ENCODE measurements around the gene UBL4B. TPM values are rescaled to one million over a fixed set of nuclear protein-coding genes. Genes with fewer than 3 reads are reported as not detected.

UBL4B gene
- total and polyA plus RNA-seq, 2 donors (not counting 1 experiment from before 2014, with no cell fraction given) = not detected

- Mint-ChIP-seq H3K27ac (no peak overlapping the region), H3K27me3 (peaks cover 53% of the 10 kb centered on the region), H3K9me3 (ENCODE audit: insufficient read depth) (no peaks in the 10 kb centered on the region), H3K4me1 (no peaks in the 10 kb centered on the region), H3K4me3 (no peak overlapping the region)
- H3K4me3 ChIP-seq (ENCODE audit: control extremely low read depth in 1 of 5, extremely low read depth in 1 of 5, insufficient read depth in 1 of 5, low read depth in 2 of 5, low read length in 4 of 5) = no peak overlapping the region
- 100% methylated on average over 1 of the region's 5 CpGs for WGBS (ENCODE audit: insufficient coverage)
- TF ChIP-seq CTCF (IDR thresholded peaks at IDR 0.05) = no peak
- no peak for TF ChIP-seq EZH2 (IDR thresholded peaks at IDR 0.05; ENCODE audit: borderline replicate concordance, insufficient read depth, low read depth, low read length, poor library complexity, severe bottlenecking)
- no peak overlapping the region for H3K9ac ChIP-seq (ENCODE audit: low read length)
- H2AFZ ChIP-seq (ENCODE audit: insufficient read depth, low read depth, low read length, poor library complexity, severe bottlenecking) = no peak overlapping the region
- no peak overlapping the region for H3K4me2 ChIP-seq (replicated peaks; ENCODE audit: low read depth, low read length, poor library complexity, severe bottlenecking)
- H3K27me3 ChIP-seq (replicated peaks in 1 of 4; ENCODE audit: control extremely low read depth in 1 of 4, control insufficient read depth in 3 of 4, insufficient read depth in 4 of 4, low read length in 3 of 4) = peaks cover 0 to 4% (median 1%) of the 10 kb centered on the region in 4 experiments
- ChIA-PET POLR2A (no interaction called here), CTCF (interaction anchor here (2.7 kb wide), 1 partner anchor 10 kb away, joined by 10 read pairs; no protein-coding TSS in a partner anchor)
- H3K4me1 ChIP-seq (ENCODE audit: control insufficient read depth in 2 of 2, insufficient read depth in 2 of 2, low read length in 2 of 2) = no peaks in the 10 kb centered on the region
- H4K20me1 ChIP-seq (ENCODE audit: control insufficient read depth, insufficient read depth, low read length, poor library complexity, severe bottlenecking) = no peaks in the 10 kb centered on the region
- H3K27ac ChIP-seq (ENCODE audit: low read length in 2 of 2) = no peak overlapping the region
- H3K79me2 ChIP-seq (ENCODE audit: control insufficient read depth, insufficient read depth, low read length) = no peaks in the 10 kb centered on the region
- DNase-seq = no peak
- no peak for ATAC-seq (ENCODE audit: low read depth)
- no peaks in the 10 kb centered on the region for H3K36me3 ChIP-seq (replicated peaks in 1 of 2; ENCODE audit: control extremely low read depth in 1 of 2, control insufficient read depth in 1 of 2, extremely low read depth in 1 of 2, insufficient read depth in 2 of 2, low read length in 1 of 2)
- intact Hi-C loops (cut with micrococcal nuclease) = no loop called here
- H3K9me3 ChIP-seq (ENCODE audit: control extremely low read depth in 1 of 3, control insufficient read depth in 2 of 3, insufficient read depth in 1 of 3, low read length in 2 of 3) = no peaks in the 10 kb centered on the region
Measured at GRCh38 chr1:110114173-110114572, 1.9 kb downstream of the UBL4B start.

- H3K27me3 Mint-ChIP-seq = peaks cover 47% of the 10 kb centered on the region
- Histone ChIP-seq H3K79me2 (ENCODE audit: control insufficient read depth, insufficient read depth, low read length) (no peaks in the 10 kb centered on the region), H3K9me3 (ENCODE audit: control extremely low read depth in 1 of 3, control insufficient read depth in 2 of 3, insufficient read depth in 1 of 3, low read length in 2 of 3) (peaks cover 0 to 2% (median 0%) of the 10 kb centered on the region in 3 donors), H3K27ac (ENCODE audit: low read length in 2 of 2) (no peak overlapping the region), H3K36me3 (replicated peaks in 1 of 2; ENCODE audit: control extremely low read depth in 1 of 2, control insufficient read depth in 1 of 2, extremely low read depth in 1 of 2, insufficient read depth in 2 of 2, low read length in 1 of 2) (no peaks in the 10 kb centered on the region), H3K27me3 (replicated peaks in 1 of 4; ENCODE audit: control extremely low read depth in 1 of 4, control insufficient read depth in 3 of 4, insufficient read depth in 4 of 4, low read length in 3 of 4) (peaks cover 0 to 6% (median 2%) of the 10 kb centered on the region in 4 experiments), H3K4me1 (ENCODE audit: control insufficient read depth in 2 of 2, insufficient read depth in 2 of 2, low read length in 2 of 2) (no peaks in the 10 kb centered on the region), H3K9ac (ENCODE audit: low read length) (no peak overlapping the region), H3K4me3 (ENCODE audit: control extremely low read depth in 1 of 5, extremely low read depth in 1 of 5, insufficient read depth in 1 of 5, low read depth in 2 of 5, low read length in 4 of 5) (no peak overlapping the region), H4K20me1 (ENCODE audit: control insufficient read depth, insufficient read depth, low read length, poor library complexity, severe bottlenecking) (no peaks in the 10 kb centered on the region), H3K4me2 (replicated peaks; ENCODE audit: low read depth, low read length, poor library complexity, severe bottlenecking) (no peak overlapping the region), H2AFZ (ENCODE audit: insufficient read depth, low read depth, low read length, poor library complexity, severe bottlenecking) (no peak overlapping the region)
- WGBS (ENCODE audit: insufficient coverage) = 92% methylated on average over 2 of the region's 5 CpGs
- no peak for TF ChIP-seq CTCF (IDR thresholded peaks at IDR 0.05)
- TF ChIP-seq EZH2 (IDR thresholded peaks at IDR 0.05; ENCODE audit: borderline replicate concordance, insufficient read depth, low read depth, low read length, poor library complexity, severe bottlenecking) = no peak
- H3K4me3 Mint-ChIP-seq = no peak overlapping the region
- CTCF ChIA-PET = interaction anchor here (2.7 kb wide), 1 partner anchor 11 kb away, joined by 10 read pairs; no protein-coding TSS in a partner anchor
- ATAC-seq (ENCODE audit: low read depth) (no peak), DNase-seq (no peak)
- H3K9me3 Mint-ChIP-seq (ENCODE audit: insufficient read depth) = no peaks in the 10 kb centered on the region
- POLR2A ChIA-PET = no interaction called here
- intact Hi-C loops (cut with micrococcal nuclease) = no loop called here
- H3K27ac Mint-ChIP-seq = no peak overlapping the region
- H3K4me1 Mint-ChIP-seq = no peaks in the 10 kb centered on the region
Measured at GRCh38 chr1:110114784-110115183, 2.5 kb downstream of the UBL4B start.
